BE2C (cell line): ENCODE results near the gene CLIC5.

ENCODE experiments used
- DNase-seq: peaks from one replicate; pipeline ENCODE4 v3.0.0-alpha.2; 2020
- H3K27me3 ChIP-seq: fragments of 250-450 bp; sonication (Bioruptor Pico); 2 replicates; pipeline ENCODE4 v1.5.1; 2020; ENCODE audit warnings: mild to moderate bottlenecking
- H3K36me3 ChIP-seq: fragments of 250-450 bp; sonication (Bioruptor Pico); 2 replicates; pipeline ENCODE4 v1.5.1; 2020; ENCODE audit warnings: mild to moderate bottlenecking
- H3K4me1 ChIP-seq: fragments of 250-450 bp; sonication (Bioruptor Pico); 2 replicates; pipeline ENCODE4 v1.5.1; 2020
- H3K4me3 ChIP-seq: 2 replicates; pipeline ENCODE4 v1.5.1; 2011; ENCODE audit warnings: low read depth, low read length
- H3K9me3 ChIP-seq: fragments of 250-450 bp; sonication (Bioruptor Pico); 2 replicates; pipeline ENCODE4 v1.5.1; 2020
- TF ChIP-seq, protein P1 (sequence below): IDR thresholded peaks from 2 replicates; pipeline ENCODE4 v1.5.1; 2012; ENCODE audit warnings: mild to moderate bottlenecking, low read depth, low read length

The CLIC5 gene

DNA sequence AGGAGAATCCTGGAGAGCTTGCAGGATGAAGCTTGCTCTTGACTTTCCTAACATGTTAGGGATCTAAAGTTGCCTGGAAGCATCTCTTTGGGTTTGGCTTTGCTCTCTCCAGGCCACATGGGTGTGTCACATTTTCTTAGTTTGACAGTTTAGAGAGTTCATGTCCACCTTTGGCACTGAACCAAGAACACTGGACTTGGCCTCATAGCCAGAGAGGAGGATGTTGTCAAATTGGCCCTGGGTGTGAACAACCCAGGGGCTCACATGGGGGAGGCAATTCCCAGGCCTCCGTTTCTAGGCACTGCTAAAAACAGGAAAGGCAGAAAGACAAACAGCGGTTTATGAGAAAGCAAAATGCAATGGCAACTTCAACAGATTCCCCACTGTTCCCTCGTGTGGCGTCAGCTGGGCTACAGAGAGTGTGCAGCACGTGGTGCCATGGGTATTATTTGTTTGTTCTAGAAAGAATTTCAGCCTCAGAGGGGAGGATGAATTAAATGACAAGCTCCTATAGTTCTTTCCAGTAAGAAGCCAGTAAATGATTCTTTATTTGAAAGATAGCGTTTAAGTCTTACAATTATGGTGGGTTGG lies 93.9 kb downstream of the CLIC5 start:
- H3K36me3 ChIP-seq: no peaks in the 10 kb centered on the region
- TF ChIP-seq, protein P1, sequence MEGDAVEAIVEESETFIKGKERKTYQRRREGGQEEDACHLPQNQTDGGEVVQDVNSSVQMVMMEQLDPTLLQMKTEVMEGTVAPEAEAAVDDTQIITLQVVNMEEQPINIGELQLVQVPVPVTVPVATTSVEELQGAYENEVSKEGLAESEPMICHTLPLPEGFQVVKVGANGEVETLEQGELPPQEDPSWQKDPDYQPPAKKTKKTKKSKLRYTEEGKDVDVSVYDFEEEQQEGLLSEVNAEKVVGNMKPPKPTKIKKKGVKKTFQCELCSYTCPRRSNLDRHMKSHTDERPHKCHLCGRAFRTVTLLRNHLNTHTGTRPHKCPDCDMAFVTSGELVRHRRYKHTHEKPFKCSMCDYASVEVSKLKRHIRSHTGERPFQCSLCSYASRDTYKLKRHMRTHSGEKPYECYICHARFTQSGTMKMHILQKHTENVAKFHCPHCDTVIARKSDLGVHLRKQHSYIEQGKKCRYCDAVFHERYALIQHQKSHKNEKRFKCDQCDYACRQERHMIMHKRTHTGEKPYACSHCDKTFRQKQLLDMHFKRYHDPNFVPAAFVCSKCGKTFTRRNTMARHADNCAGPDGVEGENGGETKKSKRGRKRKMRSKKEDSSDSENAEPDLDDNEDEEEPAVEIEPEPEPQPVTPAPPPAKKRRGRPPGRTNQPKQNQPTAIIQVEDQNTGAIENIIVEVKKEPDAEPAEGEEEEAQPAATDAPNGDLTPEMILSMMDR: no peak
- no peaks in the 10 kb centered on the region for H3K27me3 ChIP-seq
- H3K9me3 ChIP-seq: no peaks in the 10 kb centered on the region
- no peaks in the 10 kb centered on the region for H3K4me1 ChIP-seq
- no peak for DNase-seq
- H3K4me3 ChIP-seq: no peak overlapping the region

DNA sequence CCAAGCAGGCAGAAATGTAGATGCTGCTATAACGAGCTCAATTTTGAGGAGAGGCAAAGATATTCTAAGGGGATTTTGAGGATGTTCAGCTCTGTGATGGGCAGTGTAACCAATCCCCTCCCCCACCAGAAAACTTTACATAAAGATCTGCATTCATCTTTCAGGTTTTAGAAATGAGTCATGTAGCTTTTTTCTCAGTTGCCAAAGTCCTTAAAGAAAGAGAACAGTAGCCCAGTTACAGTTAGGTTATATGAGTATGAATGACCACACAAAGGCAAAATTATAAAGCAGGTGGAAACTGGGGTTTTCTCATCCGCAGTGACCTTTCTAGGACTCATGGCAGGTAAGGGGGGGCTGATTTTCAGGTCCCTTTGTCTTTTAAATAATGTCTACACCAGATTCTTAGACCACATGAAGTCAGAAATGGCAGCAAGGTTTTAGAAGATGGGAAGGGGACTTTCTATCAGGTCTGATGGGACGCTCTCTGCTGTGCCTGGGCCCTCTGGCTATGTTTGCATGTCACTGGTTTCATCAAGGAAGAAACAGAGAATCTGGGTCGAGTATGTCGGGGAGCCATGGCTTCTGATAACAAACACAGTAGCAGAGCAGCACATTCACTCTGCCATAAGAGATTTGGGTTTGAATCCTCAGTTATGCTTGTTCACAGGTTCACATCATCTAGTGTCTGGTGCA lies 94.7 kb downstream of the CLIC5 start:
- H3K36me3 ChIP-seq: no peaks in the 10 kb centered on the region
- H3K4me1 ChIP-seq: no peaks in the 10 kb centered on the region
- H3K9me3 ChIP-seq: no peaks in the 10 kb centered on the region
- H3K4me3 ChIP-seq: no peak overlapping the region
- no peaks in the 10 kb centered on the region for H3K27me3 ChIP-seq
- TF ChIP-seq, protein P1: no peak
- DNase-seq: no peak

DNA sequence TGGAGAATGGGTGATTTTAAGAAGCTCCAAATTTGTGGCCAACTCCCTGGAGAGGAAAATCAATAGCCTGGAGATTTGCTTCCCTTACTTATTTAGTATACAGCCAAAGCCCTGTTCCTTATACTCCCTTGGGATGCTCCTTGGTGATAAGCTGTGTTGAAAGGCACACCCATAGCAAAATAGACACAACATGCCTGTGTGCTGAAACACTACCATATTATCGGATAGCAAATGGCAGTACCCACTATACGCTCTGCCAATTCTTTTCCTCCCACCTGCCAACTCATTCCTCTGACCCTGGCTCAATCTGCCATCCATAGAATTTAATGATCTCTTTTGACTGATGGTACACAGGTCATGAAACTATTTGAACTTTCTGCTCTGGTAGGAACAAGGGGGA lies 98.2 kb downstream of the CLIC5 start:
- DNase-seq: no peak
- H3K27me3 ChIP-seq: no peaks in the 10 kb centered on the region
- H3K9me3 ChIP-seq: no peaks in the 10 kb centered on the region
- no peaks in the 10 kb centered on the region for H3K4me1 ChIP-seq
- no peak overlapping the region for H3K4me3 ChIP-seq
- H3K36me3 ChIP-seq: no peaks in the 10 kb centered on the region
- TF ChIP-seq, protein P1: no peak

DNA sequence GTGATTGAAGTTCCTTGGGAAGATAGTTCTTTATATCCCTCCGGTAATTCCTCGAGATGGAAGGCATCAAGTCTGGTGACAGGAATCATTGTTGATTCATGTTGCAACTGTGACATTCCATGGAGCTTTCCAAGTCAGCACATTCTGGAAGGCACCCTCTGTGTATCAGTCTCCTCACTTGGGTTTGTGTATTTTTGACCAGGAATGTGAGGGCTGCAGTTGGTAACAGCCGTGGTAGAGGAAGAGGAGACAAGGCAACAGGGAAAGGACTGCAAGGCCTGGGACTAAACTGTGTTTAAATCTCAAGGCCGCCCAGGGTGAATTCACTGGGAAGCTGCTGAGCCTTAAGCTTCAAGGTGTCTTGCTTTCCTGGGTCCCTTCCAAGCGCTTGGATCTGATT lies 99.0 kb downstream of the CLIC5 start:
- no peak overlapping the region for H3K4me3 ChIP-seq
- TF ChIP-seq, protein P1: no peak
- no peak for DNase-seq
- no peaks in the 10 kb centered on the region for H3K27me3 ChIP-seq
- no peaks in the 10 kb centered on the region for H3K4me1 ChIP-seq
- no peaks in the 10 kb centered on the region for H3K9me3 ChIP-seq
- no peaks in the 10 kb centered on the region for H3K36me3 ChIP-seq

DNA sequence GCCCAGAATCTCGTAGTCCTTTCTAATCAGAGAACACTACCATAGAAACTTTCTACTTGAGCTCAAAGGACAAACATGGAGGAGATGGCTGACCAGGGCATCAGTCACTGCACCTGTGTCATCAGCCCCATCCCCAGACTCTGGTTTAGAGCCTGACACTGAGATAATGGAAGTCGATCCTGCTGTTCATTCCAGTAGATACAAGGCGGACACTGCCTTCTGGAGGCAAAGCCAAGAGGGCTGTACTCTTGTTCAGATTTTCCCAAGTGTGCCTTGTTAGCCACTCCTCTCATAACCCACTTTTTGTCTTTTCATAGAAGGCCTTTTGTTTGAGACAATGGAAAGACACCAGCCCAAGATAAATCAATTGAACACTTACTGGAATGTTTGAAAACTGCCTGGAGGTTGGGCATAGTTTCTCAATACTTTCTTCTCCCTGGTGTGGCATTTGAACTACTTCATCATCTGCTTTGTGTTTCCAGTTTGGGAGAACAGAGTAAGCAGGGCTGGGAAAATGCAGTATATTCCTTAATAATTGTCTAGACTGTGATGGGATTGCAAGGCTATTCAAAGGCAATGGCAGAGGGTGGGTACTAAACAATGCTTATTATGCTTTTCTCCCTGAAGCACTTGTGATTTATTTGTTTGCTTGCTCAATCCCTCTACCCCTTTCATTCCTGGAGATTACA lies 99.7 kb downstream of the CLIC5 start:
- TF ChIP-seq, protein P1: no peak
- Histone ChIP-seq H3K4me1 (no peaks in the 10 kb centered on the region), H3K27me3 (no peaks in the 10 kb centered on the region), H3K9me3 (no peaks in the 10 kb centered on the region), H3K4me3 (no peak overlapping the region), H3K36me3 (no peaks in the 10 kb centered on the region)
- DNase-seq: no peak

DNA sequence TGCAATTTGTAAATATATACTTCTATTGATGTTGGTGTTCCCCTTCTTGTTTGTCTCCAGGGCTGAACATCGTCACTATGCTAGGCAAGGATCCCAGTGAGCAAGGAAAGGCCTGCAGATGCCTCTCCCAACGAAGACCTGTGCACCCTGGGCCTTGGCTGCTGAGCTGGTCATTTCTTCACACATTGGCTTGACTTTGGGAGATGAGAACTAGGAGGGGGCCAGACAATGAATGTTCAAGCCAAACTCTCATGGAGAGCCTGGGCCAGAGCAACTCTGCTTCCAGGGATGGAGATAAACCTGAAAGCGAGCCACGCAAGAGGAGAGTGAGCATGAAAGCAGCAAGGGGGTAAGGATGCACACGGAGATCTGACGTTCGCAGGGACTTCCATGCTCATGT lies 104.0 kb downstream of the CLIC5 start:
- H3K9me3 ChIP-seq: no peaks in the 10 kb centered on the region
- DNase-seq: no peak
- no peaks in the 10 kb centered on the region for H3K36me3 ChIP-seq
- H3K4me3 ChIP-seq: no peak overlapping the region
- H3K27me3 ChIP-seq: no peaks in the 10 kb centered on the region
- TF ChIP-seq, protein P1: no peak
- no peaks in the 10 kb centered on the region for H3K4me1 ChIP-seq
